Measurements from ENCODE around the gene ZBTB42.

- TF ChIP-seq POLR2A (IDR thresholded peaks at IDR 0.05; ENCODE audit: low read depth, low read length) (no peak), TAF1 (IDR thresholded peaks at IDR 0.05; ENCODE audit: borderline replicate concordance, low read depth, low read length) (no peak)
Observed at GRCh38 chr14:104784846-104785707, 15.8 kb upstream of the ZBTB42 start.
